ENCODE measurements around the gene CUX1. TPM values are rescaled to one million over a fixed set of nuclear protein-coding genes. Genes with fewer than 3 reads are reported as not detected.

CUX1 gene
- total RNA-seq, 1 experiment from 2014 or later: 53.5 TPM

- no peak overlapping the region for H3K56ac ChIP-seq (ENCODE audit: insufficient read length, low read depth, low read length)
- peak overlapping the region; percentile 67 for H3K27ac ChIP-seq (ENCODE audit: insufficient read length, low read depth, low read length)
Observed at GRCh38 chr7:102152672-102153598, 335.5 kb downstream of the CUX1 start.

More at GRCh38 chr7:102152672-102153598, 335.5 kb downstream of the CUX1 start:
- peak overlapping the region; percentile 44 for H4K91ac ChIP-seq (ENCODE audit: insufficient read length, low read depth, low read length)
- H4K5ac ChIP-seq (ENCODE audit: insufficient read length, low read depth, low read length): peak overlapping the region; percentile 9
- peak overlapping the region; percentile 5 for H3K4me2 ChIP-seq (ENCODE audit: insufficient read depth, insufficient read length, low read length)
- peak overlapping the region; percentile 67; the same call in 1 of the 2 replicates for H3K4ac ChIP-seq (ENCODE audit: low read depth, low read length)
- Mint-ChIP-seq H3K4me1 (peaks cover 17 to 33% of the 10 kb centered on the region in 2 experiments), H3K9me3 (no peaks in the 10 kb centered on the region), H3K27me3 (ENCODE audit: low read depth) (no peaks in the 10 kb centered on the region), H3K4me3 (peak overlapping the region in 1 of 2 experiments; percentile 63; a peak in 4 of 5 replicates), H3K27ac (peak overlapping the region; percentile 96 to 99 (median 98)), H3K36me3 (ENCODE audit: insufficient read depth in 1 of 3, low read depth in 3 of 3) (peaks cover 2 to 9% (median 8%) of the 10 kb centered on the region in 3 experiments; a peak in 5 of 7 replicates)
- H3K14ac ChIP-seq (ENCODE audit: insufficient read depth, low read length): peak overlapping the region; percentile 59
- H3T11ph ChIP-seq (ENCODE audit: low read length): peak overlapping the region; percentile 26
- peak; percentile 91 for DNase-seq
- H2AFZ ChIP-seq (ENCODE audit: low read length): no peak overlapping the region
- H2BK15ac ChIP-seq (ENCODE audit: low read depth, low read length): no peak overlapping the region
- peak overlapping the region; percentile 12 for H2BK12ac ChIP-seq (ENCODE audit: insufficient read length, low read depth, low read length)
- peak overlapping the region; percentile 90 for H3K18ac ChIP-seq (ENCODE audit: insufficient read length, low read depth, low read length)
- H3K27me3 ChIP-seq (ENCODE audit: insufficient read depth, low read length): no peaks in the 10 kb centered on the region
- H3K79me1 ChIP-seq (ENCODE audit: insufficient read depth, low read depth, low read length, poor library complexity, severe bottlenecking): no peaks in the 10 kb centered on the region
- H2BK5ac ChIP-seq (ENCODE audit: insufficient read length, low read length): peak overlapping the region; percentile 44
- H3K79me2 ChIP-seq (ENCODE audit: insufficient read depth, low read length): no peaks in the 10 kb centered on the region
- H3K4me1 ChIP-seq (ENCODE audit: insufficient read depth, low read length): peaks cover 11% of the 10 kb centered on the region; the same call in 1 of the 2 replicates
- WGBS (ENCODE audit: extremely low coverage, insufficient read length, low lambda C conversion rate): no CpG with 5 or more reads among the region's 21 CpGs
- no peak overlapping the region for H3K23ac ChIP-seq (ENCODE audit: insufficient read length, low read depth, low read length)
- peak overlapping the region; percentile 93 for H2BK120ac ChIP-seq (ENCODE audit: low read depth, low read length, poor library complexity, severe bottlenecking)
- no peaks in the 10 kb centered on the region for H4K20me1 ChIP-seq (ENCODE audit: control insufficient read depth, insufficient read depth, insufficient read length)
- no peak overlapping the region for H2AK5ac ChIP-seq (ENCODE audit: insufficient read length, low read length)
- H4K8ac ChIP-seq (replicated peaks; ENCODE audit: insufficient read length, low read depth, low read length): no peak overlapping the region
- H2BK20ac ChIP-seq (ENCODE audit: low read depth, low read length, poor library complexity, severe bottlenecking): no peak overlapping the region
- no peak overlapping the region for H3K9ac ChIP-seq (ENCODE audit: extremely low read depth, insufficient read length, low read length)
- H3K9me3 ChIP-seq (ENCODE audit: control insufficient read depth, low read depth, low read length): no peaks in the 10 kb centered on the region
- TF ChIP-seq CTCF (conservative IDR thresholded peaks at IDR 0.05): no peak
- H3K23me2 ChIP-seq (ENCODE audit: insufficient read length, low read depth, low read length, poor library complexity, severe bottlenecking): no peaks in the 10 kb centered on the region

Measured in H9 (cell line).